ENCODE results near the gene JOSD2. TPM values are rescaled to one million over a fixed set of nuclear protein-coding genes. Genes with fewer than 3 reads are reported as not detected.
A peak's percentile ranks its signal among the peaks of the same experiment; 100 is the strongest.

Gene JOSD2
- total and polyA plus RNA-seq, 2 donors (not counting 1 experiment from before 2014, with no cell fraction given), result 25.0 to 32.8 TPM

DNA sequence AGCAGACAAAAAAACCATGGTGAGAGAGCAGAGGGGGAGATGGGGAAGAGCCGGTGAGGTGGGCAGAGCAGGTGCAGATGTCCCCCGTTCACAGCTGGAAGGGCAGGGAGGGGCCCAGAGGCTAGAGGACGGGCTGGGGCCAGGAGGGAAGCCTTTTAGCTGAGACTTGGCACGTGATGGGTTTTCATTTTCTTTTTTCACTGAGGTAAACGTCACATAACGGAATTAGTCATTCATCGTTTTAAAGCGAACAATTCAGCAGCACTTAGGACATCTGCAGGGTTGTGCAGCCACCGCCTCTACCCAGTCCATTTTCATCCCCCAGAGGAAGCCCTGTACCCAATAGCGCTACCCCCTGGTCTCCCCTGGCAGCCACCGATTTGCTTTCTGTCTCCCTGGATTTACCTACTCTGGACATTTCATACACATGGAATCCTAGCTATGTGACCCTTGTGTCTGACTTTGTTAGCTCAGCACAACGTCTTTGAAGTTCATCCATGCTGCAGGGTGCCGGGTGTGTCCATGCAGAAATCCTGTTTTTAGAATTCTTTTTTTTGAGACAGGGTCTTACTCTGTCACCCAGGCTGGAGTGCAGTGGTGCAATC, 50.7 kb downstream of the JOSD2 start:
- intact Hi-C loops (cut with micrococcal nuclease), result loop anchor here (1.0 to 2.0 kb wide), 5 partner anchors 16 to 207 kb away; partner anchors contain the start of genes EMC10, GARIN5A, NR1H2 and POLD1
- Histone ChIP-seq H2AFZ (ENCODE audit: insufficient read depth, low read depth, low read length, poor library complexity, severe bottlenecking) (peak overlapping the region; percentile 62), H3K4me3 (ENCODE audit: control extremely low read depth in 1 of 5, extremely low read depth in 1 of 5, insufficient read depth in 1 of 5, low read depth in 2 of 5, low read length in 4 of 5) (peak overlapping the region in 3 of 5 experiments; percentile 2 to 29 (median 26)), H4K20me1 (ENCODE audit: control insufficient read depth, insufficient read depth, low read length, poor library complexity, severe bottlenecking) (no peaks in the 10 kb centered on the region), H3K79me2 (ENCODE audit: control insufficient read depth, insufficient read depth, low read length) (no peaks in the 10 kb centered on the region), H3K36me3 (replicated peaks in 1 of 2; ENCODE audit: control extremely low read depth in 1 of 2, control insufficient read depth in 1 of 2, extremely low read depth in 1 of 2, insufficient read depth in 2 of 2, low read length in 1 of 2) (no peaks in the 10 kb centered on the region), H3K4me2 (replicated peaks; ENCODE audit: low read depth, low read length, poor library complexity, severe bottlenecking) (peak overlapping the region; percentile 73), H3K27me3 (replicated peaks in 1 of 4; ENCODE audit: control extremely low read depth in 1 of 4, control insufficient read depth in 3 of 4, insufficient read depth in 4 of 4, low read length in 3 of 4) (no peaks in the 10 kb centered on the region), H3K4me1 (ENCODE audit: control insufficient read depth in 2 of 2, insufficient read depth in 2 of 2, low read length in 2 of 2) (peaks cover 21 to 26% of the 10 kb centered on the region in 2 donors), H3K9ac (ENCODE audit: low read length) (peak overlapping the region; percentile 41), H3K9me3 (ENCODE audit: control extremely low read depth in 1 of 3, control insufficient read depth in 2 of 3, insufficient read depth in 1 of 3, low read length in 2 of 3) (no peaks in the 10 kb centered on the region), H3K27ac (ENCODE audit: low read length in 2 of 2) (peak overlapping the region; percentile 79 to 84)
- 12% methylated on average over 13 of the region's 13 CpGs for whole genome bisulfite sequencing (ENCODE audit: insufficient coverage)
- CTCF ChIA-PET, result interaction anchor here (0.7 to 4.3 kb wide), 32 partner anchors 8 to 462 kb away, joined by 3 to 131 read pairs (median 6); partner anchors contain the start of genes JOSD2, KCNC3, NAPSA and NR1H2
- Mint-ChIP-seq H3K27me3 (no peaks in the 10 kb centered on the region), H3K4me3 (peak overlapping the region; percentile 80), H3K27ac (peak overlapping the region; percentile 94), H3K4me1 (peaks cover 18% of the 10 kb centered on the region), H3K9me3 (ENCODE audit: insufficient read depth) (no peaks in the 10 kb centered on the region)
- POLR2A ChIA-PET, result interaction anchor here (0.5 to 2.1 kb wide), 14 partner anchors 26 to 127 kb away, joined by 3 to 16 read pairs (median 6); partner anchors contain the start of genes JOSD2, NR1H2, POLD1 and SPIB
- DNase-seq (peak; percentile 87), ATAC-seq (ENCODE audit: low read depth) (peak; percentile 72)
- TF ChIP-seq, protein P1, sequence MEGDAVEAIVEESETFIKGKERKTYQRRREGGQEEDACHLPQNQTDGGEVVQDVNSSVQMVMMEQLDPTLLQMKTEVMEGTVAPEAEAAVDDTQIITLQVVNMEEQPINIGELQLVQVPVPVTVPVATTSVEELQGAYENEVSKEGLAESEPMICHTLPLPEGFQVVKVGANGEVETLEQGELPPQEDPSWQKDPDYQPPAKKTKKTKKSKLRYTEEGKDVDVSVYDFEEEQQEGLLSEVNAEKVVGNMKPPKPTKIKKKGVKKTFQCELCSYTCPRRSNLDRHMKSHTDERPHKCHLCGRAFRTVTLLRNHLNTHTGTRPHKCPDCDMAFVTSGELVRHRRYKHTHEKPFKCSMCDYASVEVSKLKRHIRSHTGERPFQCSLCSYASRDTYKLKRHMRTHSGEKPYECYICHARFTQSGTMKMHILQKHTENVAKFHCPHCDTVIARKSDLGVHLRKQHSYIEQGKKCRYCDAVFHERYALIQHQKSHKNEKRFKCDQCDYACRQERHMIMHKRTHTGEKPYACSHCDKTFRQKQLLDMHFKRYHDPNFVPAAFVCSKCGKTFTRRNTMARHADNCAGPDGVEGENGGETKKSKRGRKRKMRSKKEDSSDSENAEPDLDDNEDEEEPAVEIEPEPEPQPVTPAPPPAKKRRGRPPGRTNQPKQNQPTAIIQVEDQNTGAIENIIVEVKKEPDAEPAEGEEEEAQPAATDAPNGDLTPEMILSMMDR (IDR thresholded peaks at IDR 0.05), result no peak
- TF ChIP-seq EZH2 (IDR thresholded peaks at IDR 0.05; ENCODE audit: borderline replicate concordance, insufficient read depth, low read depth, low read length, poor library complexity, severe bottlenecking), result no peak

DNA sequence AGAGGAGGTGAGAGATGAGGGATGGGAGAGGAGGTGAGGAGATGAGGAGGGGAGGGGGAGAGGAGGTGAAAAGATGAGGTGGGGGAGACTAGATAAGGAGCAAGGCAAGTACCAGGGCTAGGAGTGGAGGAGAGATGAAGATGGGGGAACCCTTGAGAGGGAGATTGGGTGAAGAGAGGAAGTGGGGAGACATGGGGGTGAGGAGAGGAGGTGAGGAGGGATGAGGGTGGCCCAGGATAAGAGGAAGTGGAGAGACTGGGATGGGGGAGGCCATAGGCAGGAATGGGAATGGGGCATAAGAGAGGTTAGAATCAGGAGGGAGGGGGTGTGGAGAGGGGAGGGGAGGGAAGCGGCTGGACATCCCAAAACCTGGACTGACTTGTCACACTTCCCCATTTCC, 51.4 kb downstream of the JOSD2 start:
- POLR2A ChIA-PET, result interaction anchor here (0.6 to 2.1 kb wide), 10 partner anchors 16 to 126 kb away, joined by 3 to 16 read pairs (median 9); partner anchors contain the start of genes JOSD2, POLD1 and SPIB
- peak overlapping the region; percentile 79 to 84 for H3K27ac ChIP-seq (ENCODE audit: low read length in 2 of 2)
- H3K27ac Mint-ChIP-seq, result peak overlapping the region; percentile 94

More for the DNA sequence above, 51.4 kb downstream of the JOSD2 start:
- no peaks in the 10 kb centered on the region for H3K9me3 ChIP-seq (ENCODE audit: control extremely low read depth in 1 of 3, control insufficient read depth in 2 of 3, insufficient read depth in 1 of 3, low read length in 2 of 3)
- peak overlapping the region in 2 of 5 experiments; percentile 2 to 29 for H3K4me3 ChIP-seq (ENCODE audit: control extremely low read depth in 1 of 5, extremely low read depth in 1 of 5, insufficient read depth in 1 of 5, low read depth in 2 of 5, low read length in 4 of 5)
- TF ChIP-seq EZH2 (IDR thresholded peaks at IDR 0.05; ENCODE audit: borderline replicate concordance, insufficient read depth, low read depth, low read length, poor library complexity, severe bottlenecking), result no peak
- TF ChIP-seq, protein P1 (IDR thresholded peaks at IDR 0.05), result no peak
- no peaks in the 10 kb centered on the region for H3K27me3 Mint-ChIP-seq
- no CpG with 5 or more reads among the region's 1 CpG for WGBS (ENCODE audit: insufficient coverage)
- peak overlapping the region; percentile 41 for H3K9ac ChIP-seq (ENCODE audit: low read length)
- peak overlapping the region; percentile 62 for H2AFZ ChIP-seq (ENCODE audit: insufficient read depth, low read depth, low read length, poor library complexity, severe bottlenecking)
- DNase-seq (no peak), ATAC-seq (ENCODE audit: low read depth) (no peak)
- peak overlapping the region; percentile 73 for H3K4me2 ChIP-seq (replicated peaks; ENCODE audit: low read depth, low read length, poor library complexity, severe bottlenecking)
- intact Hi-C loops (cut with micrococcal nuclease), result loop anchor here (1.0 to 2.0 kb wide), 5 partner anchors 17 to 207 kb away; partner anchors contain the start of genes EMC10, GARIN5A, NR1H2 and POLD1
- H3K4me3 Mint-ChIP-seq, result peak overlapping the region; percentile 80
- no peaks in the 10 kb centered on the region for H3K79me2 ChIP-seq (ENCODE audit: control insufficient read depth, insufficient read depth, low read length)
- H3K27me3 ChIP-seq (replicated peaks in 1 of 4; ENCODE audit: control extremely low read depth in 1 of 4, control insufficient read depth in 3 of 4, insufficient read depth in 4 of 4, low read length in 3 of 4), result no peaks in the 10 kb centered on the region
- H3K9me3 Mint-ChIP-seq (ENCODE audit: insufficient read depth), result no peaks in the 10 kb centered on the region
- H3K36me3 ChIP-seq (replicated peaks in 1 of 2; ENCODE audit: control extremely low read depth in 1 of 2, control insufficient read depth in 1 of 2, extremely low read depth in 1 of 2, insufficient read depth in 2 of 2, low read length in 1 of 2), result no peaks in the 10 kb centered on the region
- CTCF ChIA-PET, result interaction anchor here (0.8 to 4.3 kb wide), 14 partner anchors 18 to 207 kb away, joined by 3 to 131 read pairs (median 6); partner anchors contain the start of genes JOSD2, NAPSA, NR1H2 and POLD1
- H3K4me1 Mint-ChIP-seq, result peaks cover 18% of the 10 kb centered on the region
- peaks cover 21 to 26% of the 10 kb centered on the region in 2 donors for H3K4me1 ChIP-seq (ENCODE audit: control insufficient read depth in 2 of 2, insufficient read depth in 2 of 2, low read length in 2 of 2)
- no peaks in the 10 kb centered on the region for H4K20me1 ChIP-seq (ENCODE audit: control insufficient read depth, insufficient read depth, low read length, poor library complexity, severe bottlenecking)
